GM19452 (cell line): Measurements from ENCODE around the gene SART1.
"Not testable (repeated sequence)": the region's sequence is repeated elsewhere in the genome, so short reads cannot be mapped to it uniquely, and the experiment has no call there.

Experiments used
- ATAC-seq: cut with Tn5 transposase; IDR thresholded peaks from one replicate; pipeline ENCODE4 v1.9.1; 2021; ENCODE audit not compliant: unreplicated experiment

SART1 gene

GRCh38 chr11:65988791-65989592, 27.5 kb downstream of the SART1 start:
- peak; percentile 92 for ATAC-seq

- ATAC-seq, result no peak
Observed at GRCh38 chr11:65992056-65992455, 30.5 kb downstream of the SART1 start.

GRCh38 chr11:65997286-65997685, 35.8 kb downstream of the SART1 start:
- ATAC-seq, result no peak

- ATAC-seq, result peak; percentile 72
Observed at GRCh38 chr11:66001942-66002647, 40.6 kb downstream of the SART1 start, which contains the start of the genes BANF1 and EIF1AD. TSS of gene BANF1 (plus strand) at chr11:66002503. CDS start at chr11:66003251, 748 bp downstream. TSS of gene EIF1AD (minus strand) at chr11:66002157. CDS start at chr11:66000389, 1,768 bp downstream.

GRCh38 chr11:66002648-66003225, 41.2 kb downstream of the SART1 start:
- peak; percentile 48 for ATAC-seq

- ATAC-seq, result no peak
Observed at GRCh38 chr11:66003291-66003690, 41.8 kb downstream of the SART1 start.

GRCh38 chr11:66004186-66004585, 42.7 kb downstream of the SART1 start:
- ATAC-seq, result no peak

GRCh38 chr11:66006134-66006890, 44.8 kb downstream of the SART1 start:
- no peak for ATAC-seq

- no peak for ATAC-seq
Observed at GRCh38 chr11:66006891-66007176, 45.3 kb downstream of the SART1 start.

GRCh38 chr11:66007201-66007634, 45.7 kb downstream of the SART1 start:
- no peak for ATAC-seq

GRCh38 chr11:66008095-66008467, 46.5 kb downstream of the SART1 start:
- no peak for ATAC-seq

GRCh38 chr11:66008468-66009101, 47.1 kb downstream of the SART1 start:
- no peak for ATAC-seq

GRCh38 chr11:66010036-66010435, 48.5 kb downstream of the SART1 start:
- ATAC-seq, result not testable (repeated sequence)

GRCh38 chr11:66011239-66011784, 49.8 kb downstream of the SART1 start:
- ATAC-seq, result no peak

- ATAC-seq, result no peak
Observed at GRCh38 chr11:66011785-66012303, 50.3 kb downstream of the SART1 start, which contains the start of gene CST6. TSS of gene CST6 (plus strand) at chr11:66012008. CDS start at chr11:66012045, 37 bp downstream.

- no peak for ATAC-seq
Observed at GRCh38 chr11:66012371-66012945, 50.9 kb downstream of the SART1 start.

GRCh38 chr11:66012946-66013761, 51.6 kb downstream of the SART1 start:
- no peak for ATAC-seq

- no peak for ATAC-seq
Observed at GRCh38 chr11:66013762-66014100, 52.2 kb downstream of the SART1 start.
